Loucy (cell line): ENCODE data around the gene NIN.

ENCODE experiments used
- H2AFZ ChIP-seq: fragments of 200-600 bp; sonication (generic); 2 replicates; pipeline ENCODE4 v1.6.0; 2016; ENCODE audit warnings: antibody characterized with exemption, mild to moderate bottlenecking, low read length, moderate library complexity
- H3F3A ChIP-seq: fragments of 200-600 bp; 2 replicates; pipeline ENCODE4 v1.6.0; 2016; ENCODE audit warnings: antibody characterized with exemption, low read depth, mild to moderate bottlenecking
- H3K27me3 ChIP-seq: fragments of 200-600 bp; sonication (generic); 2 replicates; pipeline ENCODE4 v1.6.1; 2014; ENCODE audit warnings: low read length, mild to moderate bottlenecking; ENCODE audit not compliant: insufficient read depth, poor library complexity, severe bottlenecking
- H3K36me3 ChIP-seq: fragments of 200-600 bp; sonication (generic); 2 replicates; pipeline ENCODE4 v1.6.1; 2016; ENCODE audit warnings: low read length; ENCODE audit not compliant: insufficient read depth
- H3K4me1 ChIP-seq: fragments of 200-600 bp; sonication (generic); 2 replicates; pipeline ENCODE4 v1.5.1; 2014; ENCODE audit warnings: low read length, mild to moderate bottlenecking; ENCODE audit not compliant: insufficient read depth, poor library complexity, severe bottlenecking
- H3K4me2 ChIP-seq: fragments of 200-600 bp; sonication (generic); 2 replicates; pipeline ENCODE4 v1.6.0; 2014; ENCODE audit warnings: antibody characterized with exemption, low read length, low read depth, mild to moderate bottlenecking; ENCODE audit not compliant: poor library complexity, severe bottlenecking
- H3K4me3 ChIP-seq: fragments of 200-600 bp; sonication (generic); 2 replicates; pipeline ENCODE4 v1.5.1; 2014; ENCODE audit warnings: low read length, mild to moderate bottlenecking, mixed read lengths; ENCODE audit not compliant: poor library complexity, severe bottlenecking
- H3K79me2 ChIP-seq: fragments of 200-600 bp; sonication (generic); 2 replicates; pipeline ENCODE4 v1.6.1; 2014; ENCODE audit warnings: low read length; ENCODE audit not compliant: insufficient read depth
- H3K9ac ChIP-seq: fragments of 200-600 bp; sonication (generic); 2 replicates; pipeline ENCODE4 v1.6.0; 2014; ENCODE audit warnings: mild to moderate bottlenecking, low read depth, low read length, moderate library complexity; ENCODE audit not compliant: poor library complexity, severe bottlenecking
- H3K9me2 ChIP-seq: fragments of 200-600 bp; sonication (generic); replicated peaks from 2 replicates; pipeline ENCODE4 v1.6.1; 2016; ENCODE audit warnings: low read depth, low read length, mixed read lengths
- H3K9me3 ChIP-seq: fragments of 200-600 bp; sonication (generic); 2 replicates; pipeline ENCODE4 v1.6.1; 2014; ENCODE audit warnings: mild to moderate bottlenecking, antibody characterized with exemption, low read length, low read depth; ENCODE audit not compliant: insufficient read depth
- H4K20me1 ChIP-seq: fragments of 200-600 bp; sonication (generic); 2 replicates; pipeline ENCODE4 v1.6.0; 2014; ENCODE audit warnings: antibody characterized with exemption, low read length, mild to moderate bottlenecking; ENCODE audit not compliant: insufficient read depth, poor library complexity, severe bottlenecking
- CTCF ChIP-seq: fragments of 200-600 bp; sonication (generic); conservative IDR thresholded peaks from 2 replicates; pipeline ENCODE4 v1.5.1; 2014; ENCODE audit warnings: mild to moderate bottlenecking, antibody characterized with exemption, low read length
- EZH2phosphoT487 ChIP-seq: fragments of 200-600 bp; IDR thresholded peaks from 2 replicates; pipeline ENCODE4 v1.6.1; 2018; ENCODE audit warnings: antibody characterized with exemption, mild to moderate bottlenecking, moderate library complexity, borderline replicate concordance

Gene NIN

GRCh38 chr14:50837271-50837670 lies 6.3 kb upstream of the NIN start:
- no peak overlapping the region for H2AFZ ChIP-seq
- H3K79me2 ChIP-seq, result no peaks in the 10 kb centered on the region
- no peaks in the 10 kb centered on the region for H3F3A ChIP-seq
- TF ChIP-seq CTCF (no peak), EZH2phosphoT487 (no peak)
- H4K20me1 ChIP-seq, result no peaks in the 10 kb centered on the region
- peaks cover 6% of the 10 kb centered on the region for H3K4me1 ChIP-seq
- no peaks in the 10 kb centered on the region for H3K9me2 ChIP-seq
- H3K36me3 ChIP-seq, result no peaks in the 10 kb centered on the region
- no peaks in the 10 kb centered on the region for H3K27me3 ChIP-seq
- H3K9ac ChIP-seq, result no peak overlapping the region
- no peaks in the 10 kb centered on the region for H3K9me3 ChIP-seq
- H3K4me3 ChIP-seq, result no peak overlapping the region
- H3K4me2 ChIP-seq, result no peak overlapping the region

- Histone ChIP-seq H2AFZ (no peak overlapping the region), H3K27me3 (no peaks in the 10 kb centered on the region), H3F3A (no peaks in the 10 kb centered on the region), H3K9ac (no peak overlapping the region), H3K9me2 (no peaks in the 10 kb centered on the region), H3K4me2 (no peak overlapping the region), H4K20me1 (no peaks in the 10 kb centered on the region), H3K9me3 (no peaks in the 10 kb centered on the region), H3K4me1 (peaks cover 11% of the 10 kb centered on the region), H3K36me3 (no peaks in the 10 kb centered on the region), H3K4me3 (no peak overlapping the region), H3K79me2 (0 out of 2 replicates have a peak, but pooled peaks cover 3% of the 10 kb centered on the region)
- TF ChIP-seq EZH2phosphoT487, result no peak
- TF ChIP-seq CTCF, result no peak
Measured at GRCh38 chr14:50836515-50836914, 5.6 kb upstream of the NIN start.

GRCh38 chr14:50835280-50835679 lies 4.3 kb upstream of the NIN start:
- H3K79me2 ChIP-seq, result peaks cover 5% of the 10 kb centered on the region; the same call in 1 of the 2 replicates
- H2AFZ ChIP-seq, result peak overlapping the region; percentile 77
- H4K20me1 ChIP-seq, result peaks cover under 1% of the 10 kb centered on the region
- H3K9me2 ChIP-seq, result no peaks in the 10 kb centered on the region
- peaks cover 11% of the 10 kb centered on the region for H3K4me1 ChIP-seq
- H3K4me2 ChIP-seq, result peak overlapping the region; percentile 17
- H3K9ac ChIP-seq, result no peak overlapping the region
- H3K9me3 ChIP-seq, result no peaks in the 10 kb centered on the region
- H3K36me3 ChIP-seq, result no peaks in the 10 kb centered on the region
- no peak for TF ChIP-seq CTCF
- no peak for TF ChIP-seq EZH2phosphoT487
- no peaks in the 10 kb centered on the region for H3F3A ChIP-seq
- H3K27me3 ChIP-seq, result no peaks in the 10 kb centered on the region
- H3K4me3 ChIP-seq, result no peak overlapping the region
